Brain microvascular endothelial cell (primary cell): ENCODE measurements around the gene CRACDL.

Experiments
- DNase-seq: peaks from one replicate; pipeline ENCODE4 v3.0.0-alpha.2; 2020
- H3K27ac ChIP-seq: fragments of 250-450 bp; sonication (Bioruptor Pico); 2 replicates; pipeline ENCODE4 v1.5.1; 2020; ENCODE audit warnings: mild to moderate bottlenecking, moderate library complexity
- H3K27me3 ChIP-seq: fragments of 250-450 bp; sonication (Bioruptor Pico); replicated peaks from 2 replicates; pipeline ENCODE4 v1.5.1; 2020; ENCODE audit warnings: mild to moderate bottlenecking
- H3K36me3 ChIP-seq: fragments of 250-450 bp; sonication (Bioruptor Pico); replicated peaks from 2 replicates; pipeline ENCODE4 v1.5.1; 2020; ENCODE audit warnings: mild to moderate bottlenecking
- H3K4me3 ChIP-seq: 2 replicates; pipeline ENCODE4 v1.5.1; 2011; ENCODE audit warnings: low read depth, mild to moderate bottlenecking, control low read depth, low read length, moderate library complexity
- in situ Hi-C: cut with HindIII; loops from 2 replicates; pipeline ENCODE4 v1.10.0; 2017; ENCODE audit warnings: low sequenced_read_pairs, low pct_ligation_motif_present
- TF ChIP-seq, protein P1 (sequence below): IDR thresholded peaks from 2 replicates; pipeline ENCODE4 v1.5.1; 2011; ENCODE audit warnings: low read depth, mild to moderate bottlenecking, moderate library complexity, low read length, control low read depth, inconsistent platforms; ENCODE audit errors: missing control alignments

The CRACDL gene

DNA sequence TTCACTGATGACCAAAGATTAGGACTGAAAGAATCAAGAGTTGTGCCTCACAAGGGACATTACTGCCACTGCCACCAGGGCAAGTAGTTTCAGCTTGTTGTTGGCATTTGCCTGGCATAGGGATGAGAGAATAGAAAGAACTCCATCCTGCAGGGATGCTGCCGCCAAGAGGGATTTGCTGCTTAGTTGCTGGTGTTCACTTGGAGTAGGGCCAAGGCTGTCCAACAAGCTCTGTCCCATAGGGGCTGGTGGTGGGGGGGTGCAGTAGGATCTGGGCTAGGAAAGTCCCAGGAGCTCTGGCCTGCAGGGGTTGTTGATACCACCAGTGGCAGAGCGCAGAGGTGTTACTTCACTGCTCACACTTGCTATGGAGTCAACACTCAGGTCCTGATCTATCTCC lies 120.2 kb downstream of the CRACDL start:
- TF ChIP-seq, protein P1, sequence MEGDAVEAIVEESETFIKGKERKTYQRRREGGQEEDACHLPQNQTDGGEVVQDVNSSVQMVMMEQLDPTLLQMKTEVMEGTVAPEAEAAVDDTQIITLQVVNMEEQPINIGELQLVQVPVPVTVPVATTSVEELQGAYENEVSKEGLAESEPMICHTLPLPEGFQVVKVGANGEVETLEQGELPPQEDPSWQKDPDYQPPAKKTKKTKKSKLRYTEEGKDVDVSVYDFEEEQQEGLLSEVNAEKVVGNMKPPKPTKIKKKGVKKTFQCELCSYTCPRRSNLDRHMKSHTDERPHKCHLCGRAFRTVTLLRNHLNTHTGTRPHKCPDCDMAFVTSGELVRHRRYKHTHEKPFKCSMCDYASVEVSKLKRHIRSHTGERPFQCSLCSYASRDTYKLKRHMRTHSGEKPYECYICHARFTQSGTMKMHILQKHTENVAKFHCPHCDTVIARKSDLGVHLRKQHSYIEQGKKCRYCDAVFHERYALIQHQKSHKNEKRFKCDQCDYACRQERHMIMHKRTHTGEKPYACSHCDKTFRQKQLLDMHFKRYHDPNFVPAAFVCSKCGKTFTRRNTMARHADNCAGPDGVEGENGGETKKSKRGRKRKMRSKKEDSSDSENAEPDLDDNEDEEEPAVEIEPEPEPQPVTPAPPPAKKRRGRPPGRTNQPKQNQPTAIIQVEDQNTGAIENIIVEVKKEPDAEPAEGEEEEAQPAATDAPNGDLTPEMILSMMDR: no peak
- DNase-seq: no peak
- no peak overlapping the region for H3K4me3 ChIP-seq
- H3K27ac ChIP-seq: no peak overlapping the region
- H3K27me3 ChIP-seq: no peaks in the 10 kb centered on the region
- H3K36me3 ChIP-seq: no peaks in the 10 kb centered on the region
- in situ Hi-C loops: no loop called here

DNA sequence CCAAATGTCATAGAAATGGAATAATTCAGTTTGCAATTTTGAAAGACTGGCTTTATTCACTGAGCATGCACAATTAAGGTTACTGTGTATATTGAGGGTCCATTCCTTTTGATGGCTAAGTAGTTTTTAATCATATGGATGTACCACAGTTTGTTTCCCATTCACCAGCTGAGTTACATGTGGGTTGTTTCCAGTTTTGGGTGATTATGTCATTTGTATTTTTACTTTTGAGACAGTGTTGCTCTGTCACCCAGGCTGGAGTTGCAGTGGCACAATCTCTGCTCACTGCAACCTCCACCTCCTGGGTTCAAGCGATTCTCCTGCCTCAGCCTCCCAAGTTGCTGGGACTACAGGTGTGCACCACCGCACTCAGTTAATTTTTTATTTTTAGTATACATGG lies 124.3 kb downstream of the CRACDL start:
- no peak for DNase-seq
- Histone ChIP-seq H3K27ac (no peak overlapping the region), H3K27me3 (peaks cover 2% of the 10 kb centered on the region), H3K4me3 (no peak overlapping the region), H3K36me3 (no peaks in the 10 kb centered on the region)
- in situ Hi-C loops: no loop called here
- TF ChIP-seq, protein P1: no peak

DNA sequence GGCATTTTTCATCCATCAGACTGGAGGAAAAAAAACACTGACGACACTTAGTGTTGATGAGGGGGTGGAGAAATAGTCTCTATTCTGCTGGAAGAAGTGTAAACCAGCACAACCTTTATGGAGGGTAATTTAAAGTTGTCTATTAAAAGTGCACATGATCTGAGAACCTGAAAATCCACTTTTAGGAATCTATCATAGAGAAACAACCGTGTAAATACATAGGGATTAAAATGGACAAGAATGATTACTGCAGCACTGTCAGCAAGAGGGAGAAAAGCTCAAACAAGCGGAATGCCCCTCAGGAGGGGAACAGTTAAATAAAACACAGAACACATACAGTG lies 125.5 kb downstream of the CRACDL start:
- Histone ChIP-seq H3K36me3 (no peaks in the 10 kb centered on the region), H3K27ac (no peak overlapping the region), H3K27me3 (peaks cover 2% of the 10 kb centered on the region), H3K4me3 (no peak overlapping the region)
- TF ChIP-seq, protein P1: no peak
- in situ Hi-C loops: no loop called here
- DNase-seq: no peak

DNA sequence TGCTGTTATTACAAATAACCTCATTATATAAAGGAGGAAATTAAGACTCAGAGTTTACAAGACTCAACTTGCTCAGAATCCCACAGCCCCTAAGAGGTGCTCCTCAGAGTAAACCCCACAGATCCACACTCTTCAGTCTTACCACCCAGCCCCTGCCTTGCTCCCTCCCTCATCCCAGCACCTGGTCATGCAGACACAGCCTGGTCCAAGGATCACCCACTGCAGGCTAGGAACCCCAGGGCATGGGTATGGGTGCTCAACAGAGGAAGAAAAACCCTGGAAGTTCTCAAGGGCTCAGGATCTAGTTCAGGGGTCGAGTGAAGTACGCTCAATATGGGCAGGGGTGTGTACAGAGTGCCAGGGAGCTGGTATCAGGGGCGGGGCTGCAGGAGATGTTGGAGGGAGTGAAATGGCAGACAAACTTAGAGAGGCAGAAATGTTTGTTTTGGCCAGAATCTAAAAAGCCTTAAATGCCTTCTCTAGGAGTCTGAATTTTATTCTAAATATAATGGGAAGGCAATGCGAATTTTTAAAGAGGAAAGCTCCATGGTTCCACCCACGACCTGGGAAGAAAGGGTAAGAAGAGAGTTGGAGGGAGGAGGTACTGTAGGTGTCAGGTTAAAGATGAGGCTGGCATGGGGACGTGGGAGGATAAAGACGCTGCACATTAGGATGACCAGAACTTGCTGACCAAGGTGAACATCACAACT lies 126.0 kb downstream of the CRACDL start:
- in situ Hi-C loops: no loop called here
- DNase-seq: no peak
- H3K4me3 ChIP-seq: no peak overlapping the region
- TF ChIP-seq, protein P1: no peak
- peaks cover 2% of the 10 kb centered on the region for H3K27me3 ChIP-seq
- no peak overlapping the region for H3K27ac ChIP-seq
- no peaks in the 10 kb centered on the region for H3K36me3 ChIP-seq

DNA sequence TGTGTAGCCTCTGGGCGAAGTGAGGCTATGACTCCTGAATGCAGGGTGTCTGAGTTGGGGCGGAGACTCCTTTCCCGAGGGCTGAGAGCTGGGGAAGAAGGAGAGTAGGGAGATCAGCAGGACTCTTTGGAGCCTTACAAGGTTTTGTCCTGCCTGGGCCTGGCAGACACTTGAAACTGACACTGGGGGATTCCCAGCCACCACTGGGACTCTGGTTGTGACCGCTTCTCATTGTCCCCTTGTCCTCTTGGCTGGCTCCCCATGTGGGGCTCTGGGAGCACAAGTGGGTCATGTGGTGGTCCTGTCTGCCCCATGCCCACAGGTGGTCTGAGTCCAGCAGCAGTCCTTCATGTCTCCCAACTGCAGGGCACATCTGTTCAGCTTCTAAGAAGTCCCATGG lies 126.9 kb downstream of the CRACDL start:
- TF ChIP-seq, protein P1: no peak
- in situ Hi-C loops: no loop called here
- no peak overlapping the region for H3K4me3 ChIP-seq
- H3K27ac ChIP-seq: no peak overlapping the region
- H3K27me3 ChIP-seq: peaks cover 2% of the 10 kb centered on the region
- DNase-seq: no peak
- no peaks in the 10 kb centered on the region for H3K36me3 ChIP-seq

DNA sequence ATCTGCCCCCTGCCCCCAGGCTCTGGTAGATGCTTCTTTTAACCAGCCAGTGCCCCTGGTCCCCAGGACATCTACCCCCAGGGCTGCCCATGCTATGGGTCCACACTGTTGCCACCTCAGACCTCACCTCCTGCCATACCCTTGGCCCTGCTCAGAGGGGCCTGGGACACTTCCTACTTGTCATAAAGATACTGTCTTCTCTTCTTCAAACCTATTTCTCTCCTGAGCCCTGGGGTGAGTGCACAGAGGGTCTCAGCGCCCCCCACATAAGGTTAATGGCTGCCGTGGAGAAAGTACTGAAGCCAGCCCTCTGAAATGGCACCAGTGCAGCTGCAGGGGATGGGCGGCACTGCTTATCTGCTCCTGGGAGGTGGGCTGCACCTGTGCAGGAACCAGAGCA lies 127.5 kb downstream of the CRACDL start:
- no peak for DNase-seq
- in situ Hi-C loops: no loop called here
- TF ChIP-seq, protein P1: no peak
- peaks cover 2% of the 10 kb centered on the region for H3K27me3 ChIP-seq
- H3K36me3 ChIP-seq: no peaks in the 10 kb centered on the region
- no peak overlapping the region for H3K4me3 ChIP-seq
- H3K27ac ChIP-seq: no peak overlapping the region
